ENCODE measurements around the gene CARD10.
A peak's percentile ranks its signal among the peaks of the same experiment; 100 is the strongest.
"Not testable (repeated sequence)": the region's sequence is repeated elsewhere in the genome, so short reads cannot be mapped to it uniquely, and the experiment has no call there.

The CARD10 gene

DNA sequence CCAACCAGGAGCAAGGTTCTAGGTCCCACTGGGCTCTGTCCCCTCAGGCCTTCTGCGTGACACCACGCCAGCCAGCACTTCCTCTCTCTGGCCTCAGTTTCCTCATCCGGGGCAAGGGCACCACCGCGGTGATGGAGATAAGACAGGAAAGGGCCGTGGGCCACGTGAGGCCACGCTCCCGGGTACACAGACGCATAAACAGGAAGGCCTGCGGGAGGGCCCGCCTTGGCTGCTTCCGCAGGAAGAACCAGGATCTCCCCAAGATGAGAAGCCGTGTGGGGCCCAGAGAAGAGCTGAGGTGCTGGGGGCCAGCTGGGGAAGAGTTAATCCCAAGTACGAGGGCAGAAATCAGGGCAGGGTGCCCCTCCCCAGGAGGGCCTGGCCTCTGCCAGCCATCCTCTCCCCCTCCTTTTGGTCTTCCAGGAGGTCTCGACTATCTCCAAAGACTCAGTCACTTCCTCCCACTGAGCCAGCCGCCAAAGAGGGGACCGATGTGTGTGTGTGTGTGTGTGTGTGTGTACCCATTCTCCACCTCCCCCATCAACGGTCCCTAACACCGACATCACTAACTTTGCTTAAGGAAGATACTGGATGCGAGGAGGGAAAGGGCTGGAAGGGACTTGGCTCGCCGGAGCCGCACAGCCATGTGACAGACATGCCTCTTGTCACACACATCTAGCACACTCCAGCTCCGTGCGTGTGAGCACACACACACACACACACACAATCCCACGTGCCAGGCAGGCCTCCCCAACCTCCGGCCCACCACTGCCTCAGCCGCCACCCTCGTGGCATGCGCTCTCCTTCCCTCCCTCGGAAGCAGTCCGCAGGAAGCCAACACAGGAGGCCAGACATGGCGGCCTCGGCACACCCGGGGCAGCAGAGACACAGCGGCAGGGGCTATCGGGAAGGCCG lies 34.5 kb downstream of the CARD10 start:
- peak; percentile 88 for DNase-seq

DNA sequence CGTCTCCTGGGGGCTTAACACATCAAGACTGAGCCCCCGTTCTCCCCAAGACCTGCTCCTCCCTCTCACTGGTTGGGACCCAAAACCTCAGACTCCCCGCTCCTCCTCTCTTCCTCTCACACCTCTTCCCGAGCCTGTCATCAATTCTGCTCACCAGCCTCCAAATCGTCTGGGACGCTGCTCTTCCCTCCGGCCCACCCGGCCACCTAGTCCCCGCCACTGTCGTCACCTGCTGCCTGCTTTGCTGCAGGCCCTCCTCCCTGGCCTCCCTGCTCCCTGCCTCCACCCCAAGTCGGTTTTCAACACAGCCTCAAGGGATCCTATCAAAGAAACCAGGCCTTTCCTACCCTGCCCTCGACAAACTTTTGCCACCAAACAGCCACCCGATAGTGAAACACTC lies 36.2 kb downstream of the CARD10 start:
- no peak for DNase-seq

- DNase-seq: no peak
Observed at GRCh38 chr22:37482244-37482643, 37.0 kb downstream of the CARD10 start.

DNA sequence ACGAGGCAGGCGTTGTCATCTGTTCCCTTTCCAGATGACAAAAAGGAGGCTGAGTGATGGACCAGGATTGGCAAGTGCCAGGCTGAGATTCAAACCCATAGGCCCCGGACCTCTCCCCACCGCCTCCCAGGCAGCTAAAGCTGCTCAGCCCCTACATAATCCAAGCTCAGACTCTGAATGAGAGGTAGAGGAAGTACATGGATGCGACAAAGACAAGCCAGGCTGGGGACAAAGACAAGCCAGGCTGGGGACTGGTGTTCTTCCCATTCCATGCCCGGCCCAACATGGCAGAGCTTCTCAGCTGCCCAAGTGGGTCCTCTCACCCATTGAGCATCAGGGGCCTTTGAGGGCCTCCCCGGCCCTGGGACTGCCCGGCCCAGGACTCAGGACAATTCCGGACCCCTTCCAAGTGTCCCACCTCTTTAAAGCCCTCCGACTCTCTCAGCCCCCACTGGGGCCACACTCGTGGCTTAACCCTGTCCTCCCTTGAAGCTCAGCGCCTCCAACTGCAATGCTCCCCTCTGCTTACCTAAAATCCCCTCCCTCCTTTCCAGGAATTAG lies 37.8 kb downstream of the CARD10 start:
- DNase-seq: no peak

- DNase-seq: no peak
Observed at GRCh38 chr22:37480387-37481346, 38.5 kb downstream of the CARD10 start.

DNA sequence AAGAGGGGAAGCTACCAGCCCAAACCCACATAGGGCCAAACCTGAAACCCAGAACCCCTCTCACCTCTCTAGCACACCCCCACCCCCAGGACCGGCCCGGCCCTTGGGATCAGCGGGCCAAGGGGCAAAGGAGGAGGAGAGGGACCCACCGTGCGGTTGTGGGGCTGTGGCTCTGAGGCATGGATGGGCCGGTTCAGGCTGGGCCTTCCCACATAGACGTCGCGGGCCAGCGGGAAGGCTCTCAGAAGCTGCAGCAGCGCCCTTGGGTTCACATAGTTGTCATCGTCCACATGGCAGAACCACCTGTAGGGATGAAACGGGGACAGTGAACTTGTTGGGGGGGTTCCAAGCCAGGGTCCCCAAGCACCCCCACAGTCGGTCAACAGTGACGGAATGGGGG lies 40.0 kb downstream of the CARD10 start:
- DNase-seq: no peak

- DNase-seq: no peak
Observed at GRCh38 chr22:37476389-37477329, 42.6 kb downstream of the CARD10 start.

DNA sequence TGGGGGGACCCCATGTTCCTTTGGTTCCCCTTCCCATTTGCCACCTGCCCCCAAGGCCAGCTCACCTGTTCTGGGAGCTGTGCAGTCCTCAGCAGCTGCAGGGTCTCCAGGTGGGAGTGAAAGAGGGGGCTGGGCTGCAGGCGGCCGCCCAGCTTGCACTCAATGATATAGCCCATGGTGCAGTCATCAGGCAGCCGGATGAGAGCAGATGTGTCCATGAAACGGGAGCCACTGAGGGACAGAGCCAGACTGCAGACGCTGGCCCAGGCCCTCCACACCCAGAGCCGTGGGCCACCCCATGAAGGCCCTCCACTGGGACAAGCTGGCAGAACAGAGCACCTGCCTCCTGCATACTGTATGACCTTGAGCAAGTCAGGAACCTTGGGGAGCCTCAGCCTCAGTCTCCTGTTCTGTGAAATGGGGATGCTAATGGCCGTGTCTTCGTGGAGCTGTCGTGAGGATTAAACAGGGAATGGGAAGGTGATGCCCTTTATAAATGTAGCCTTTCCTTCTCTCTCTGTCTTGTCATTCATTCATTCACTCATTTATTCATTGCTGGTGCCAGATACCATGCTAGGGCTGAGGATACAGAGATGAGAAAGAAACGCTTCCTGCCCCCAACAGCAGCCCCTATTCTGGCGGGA lies 44.6 kb downstream of the CARD10 start:
- DNase-seq: no peak

- no peak for DNase-seq
Observed at GRCh38 chr22:37473437-37473946, 45.7 kb downstream of the CARD10 start.

DNA sequence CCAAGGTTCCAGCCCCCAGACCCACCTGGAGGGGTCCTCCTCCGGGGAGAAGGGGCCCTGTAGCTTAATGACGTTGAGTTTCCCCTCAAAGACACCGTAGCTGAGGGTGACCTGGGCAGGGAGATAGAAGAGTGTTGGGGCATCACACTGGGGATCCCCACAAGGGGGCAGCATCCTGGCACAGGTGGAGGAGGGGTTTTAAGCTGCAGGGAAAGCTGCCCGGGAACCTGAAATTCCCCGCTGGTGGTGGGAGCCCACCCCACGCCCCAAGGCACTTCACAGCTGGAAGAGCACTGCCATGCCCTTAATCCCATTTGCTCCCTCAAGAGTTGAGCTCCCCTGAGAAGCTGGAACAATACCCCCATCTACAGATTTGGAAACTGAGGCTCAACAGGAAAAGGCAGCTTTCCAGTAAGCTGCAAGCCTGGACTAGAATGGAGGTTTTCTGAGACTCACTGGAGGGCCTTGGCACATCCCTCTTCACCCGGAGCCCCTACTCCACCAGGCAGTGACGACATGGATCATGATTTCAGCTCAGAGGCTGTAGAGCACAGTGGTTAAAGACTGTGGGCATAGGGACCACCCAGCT lies 46.7 kb downstream of the CARD10 start:
- DNase-seq: peak; percentile 68

- DNase-seq: no peak
Observed at GRCh38 chr22:37471727-37472417, 47.3 kb downstream of the CARD10 start.

DNA sequence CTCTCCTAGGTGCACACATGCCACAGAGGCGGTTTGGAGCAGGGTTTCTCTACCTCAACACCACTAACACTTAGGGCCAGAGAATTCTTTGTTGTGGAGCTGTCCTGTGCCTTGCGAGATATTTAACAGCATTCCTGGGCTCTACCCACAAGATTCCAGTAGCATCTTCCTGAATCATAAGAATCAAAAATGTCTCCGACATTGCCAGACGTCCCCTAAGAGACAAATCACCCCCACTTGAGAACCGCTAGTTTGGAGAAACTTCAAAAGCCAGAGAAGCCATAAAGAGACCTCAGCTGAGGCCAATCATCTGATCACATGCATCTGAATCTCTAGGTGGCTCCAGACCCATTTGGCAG lies 49.1 kb downstream of the CARD10 start:
- no peak for DNase-seq

GRCh38 chr22:37469416-37470086 lies 49.7 kb downstream of the CARD10 start:
- no peak for DNase-seq

DNA sequence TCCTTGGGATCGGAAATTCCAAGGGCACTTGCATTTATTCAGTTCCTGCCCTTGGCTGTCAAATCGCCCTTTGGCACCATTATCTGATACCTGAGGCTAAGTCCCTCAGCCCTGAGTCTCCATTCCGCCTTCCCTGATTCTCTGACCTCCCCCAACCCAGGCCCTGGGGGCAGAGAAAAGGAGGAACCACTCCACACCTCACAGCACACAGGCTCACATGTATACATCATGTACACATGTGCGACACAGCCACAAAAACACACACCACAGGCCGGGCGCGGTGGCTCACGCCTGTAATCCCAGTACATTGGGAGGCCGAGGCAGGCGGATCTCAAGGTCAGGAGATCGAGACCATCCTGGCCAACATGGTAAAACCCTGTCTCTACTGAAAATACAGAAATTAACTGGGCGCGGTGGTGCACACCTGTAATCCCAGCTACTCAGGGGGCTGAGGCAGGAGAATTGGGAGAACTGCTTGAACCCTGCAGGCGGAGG lies 51.0 kb downstream of the CARD10 start:
- not testable (repeated sequence) for DNase-seq

- no peak for DNase-seq
Observed at GRCh38 chr22:37467391-37467955, 51.7 kb downstream of the CARD10 start.

GRCh38 chr22:37464181-37464580 lies 55.0 kb downstream of the CARD10 start:
- DNase-seq: no peak

DNA sequence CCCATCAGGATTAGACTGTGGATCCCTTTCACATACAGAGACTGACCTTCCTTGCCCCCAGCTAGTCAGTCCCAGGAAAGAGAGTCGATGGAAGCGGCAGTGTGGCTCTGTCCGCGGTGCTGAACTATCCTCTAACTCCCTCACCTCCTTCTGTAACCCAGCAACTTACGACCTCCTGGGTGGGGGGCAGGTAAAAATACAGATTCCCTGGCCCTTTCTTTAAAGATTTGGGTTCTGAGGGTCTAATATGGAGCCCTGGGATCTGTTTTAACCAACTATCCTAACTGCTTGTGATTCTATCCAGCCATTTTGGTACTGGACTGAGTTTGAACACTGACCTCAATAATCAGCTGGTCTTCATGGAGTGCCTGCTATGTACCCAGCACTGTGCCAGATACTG lies 56.2 kb downstream of the CARD10 start:
- DNase-seq: no peak

- DNase-seq: no peak
Observed at GRCh38 chr22:37462436-37462835, 56.8 kb downstream of the CARD10 start.

DNA sequence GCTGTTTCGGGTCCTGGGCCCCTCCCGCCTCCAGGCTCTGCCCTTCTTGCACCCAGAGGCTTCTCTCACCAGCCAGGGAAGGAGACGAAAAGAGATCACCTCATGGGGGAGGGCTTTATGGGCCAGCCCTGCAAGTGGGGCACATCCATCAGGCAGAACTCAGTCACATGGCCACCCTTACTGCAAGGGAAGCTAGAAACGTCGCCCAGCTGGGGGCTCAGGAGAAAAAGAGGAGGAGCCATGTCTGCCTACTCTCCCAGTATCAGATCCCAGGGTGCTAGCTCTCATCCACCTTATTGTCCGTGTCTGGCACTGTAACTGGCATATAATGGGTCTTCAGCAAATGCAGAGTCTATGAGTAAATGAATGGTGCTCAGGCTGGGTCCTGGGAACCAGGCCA lies 57.3 kb downstream of the CARD10 start:
- DNase-seq: no peak
